Measurements from ENCODE around the gene PPP2R1A. TPM values are rescaled to one million over a fixed set of nuclear protein-coding genes. Genes with fewer than 3 reads are reported as not detected.

The PPP2R1A gene
- total RNA-seq, 1 experiment from 2014 or later = 291 TPM

DNA sequence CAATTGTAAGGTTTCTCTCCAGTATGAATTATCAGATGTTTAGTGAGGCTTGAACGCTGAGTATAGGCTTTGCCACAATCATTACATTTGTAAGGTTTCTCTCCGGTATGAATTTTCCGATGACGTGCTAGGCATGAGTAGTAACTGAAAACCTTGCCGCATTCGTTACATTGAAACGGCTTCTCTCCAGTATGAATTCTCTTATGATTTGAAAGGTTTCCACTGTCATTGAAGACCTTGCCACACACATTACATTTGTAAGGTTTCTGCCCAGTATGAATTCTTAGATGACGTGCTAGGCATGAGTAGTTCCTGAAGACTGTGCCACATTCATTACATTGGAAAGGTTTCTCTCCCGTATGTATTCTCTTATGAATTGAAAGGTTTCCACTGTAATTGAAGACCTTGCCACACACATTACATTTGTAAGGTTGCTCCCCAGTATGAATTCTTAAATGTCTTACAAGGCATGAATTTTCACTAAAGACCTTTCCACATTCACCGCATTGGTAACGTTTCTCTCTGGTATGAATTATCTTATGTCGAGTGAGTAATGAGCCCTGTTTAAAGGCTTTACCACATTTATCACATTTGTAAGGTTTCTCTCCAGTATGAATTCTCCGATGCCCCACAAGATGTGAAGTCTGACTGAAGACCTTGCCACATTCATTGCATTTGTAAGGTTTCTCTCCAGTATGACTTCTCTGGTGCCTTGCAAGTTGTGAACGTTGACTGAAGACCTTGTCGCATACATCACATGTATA, 34.1 kb upstream of the PPP2R1A start:
- no peak overlapping the region for H3K27ac Mint-ChIP-seq (ENCODE audit: unreplicated experiment)
- no peak overlapping the region for H3K4me3 Mint-ChIP-seq (ENCODE audit: low read depth, unreplicated experiment)
- CTCF ChIA-PET = no interaction called here
- BruUV-seq (replicated peaks) = no TSS peak
- no peak for DNase-seq
- TF ChIP-seq, protein P1, sequence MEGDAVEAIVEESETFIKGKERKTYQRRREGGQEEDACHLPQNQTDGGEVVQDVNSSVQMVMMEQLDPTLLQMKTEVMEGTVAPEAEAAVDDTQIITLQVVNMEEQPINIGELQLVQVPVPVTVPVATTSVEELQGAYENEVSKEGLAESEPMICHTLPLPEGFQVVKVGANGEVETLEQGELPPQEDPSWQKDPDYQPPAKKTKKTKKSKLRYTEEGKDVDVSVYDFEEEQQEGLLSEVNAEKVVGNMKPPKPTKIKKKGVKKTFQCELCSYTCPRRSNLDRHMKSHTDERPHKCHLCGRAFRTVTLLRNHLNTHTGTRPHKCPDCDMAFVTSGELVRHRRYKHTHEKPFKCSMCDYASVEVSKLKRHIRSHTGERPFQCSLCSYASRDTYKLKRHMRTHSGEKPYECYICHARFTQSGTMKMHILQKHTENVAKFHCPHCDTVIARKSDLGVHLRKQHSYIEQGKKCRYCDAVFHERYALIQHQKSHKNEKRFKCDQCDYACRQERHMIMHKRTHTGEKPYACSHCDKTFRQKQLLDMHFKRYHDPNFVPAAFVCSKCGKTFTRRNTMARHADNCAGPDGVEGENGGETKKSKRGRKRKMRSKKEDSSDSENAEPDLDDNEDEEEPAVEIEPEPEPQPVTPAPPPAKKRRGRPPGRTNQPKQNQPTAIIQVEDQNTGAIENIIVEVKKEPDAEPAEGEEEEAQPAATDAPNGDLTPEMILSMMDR (IDR thresholded peaks at IDR 0.05; ENCODE audit: unreplicated experiment) = no peak
- intact Hi-C loops (cut with micrococcal nuclease; ENCODE audit: unreplicated experiment) = no loop called here
- H3K27me3 Mint-ChIP-seq (ENCODE audit: unreplicated experiment) = no peaks in the 10 kb centered on the region
- H3K4me1 Mint-ChIP-seq (ENCODE audit: low read depth, unreplicated experiment) = no peaks in the 10 kb centered on the region
- H3K36me3 Mint-ChIP-seq (ENCODE audit: insufficient read depth, unreplicated experiment) = peaks cover 6% of the 10 kb centered on the region
- peaks cover 39% of the 10 kb centered on the region for H3K9me3 Mint-ChIP-seq (ENCODE audit: low read depth, unreplicated experiment)

DNA sequence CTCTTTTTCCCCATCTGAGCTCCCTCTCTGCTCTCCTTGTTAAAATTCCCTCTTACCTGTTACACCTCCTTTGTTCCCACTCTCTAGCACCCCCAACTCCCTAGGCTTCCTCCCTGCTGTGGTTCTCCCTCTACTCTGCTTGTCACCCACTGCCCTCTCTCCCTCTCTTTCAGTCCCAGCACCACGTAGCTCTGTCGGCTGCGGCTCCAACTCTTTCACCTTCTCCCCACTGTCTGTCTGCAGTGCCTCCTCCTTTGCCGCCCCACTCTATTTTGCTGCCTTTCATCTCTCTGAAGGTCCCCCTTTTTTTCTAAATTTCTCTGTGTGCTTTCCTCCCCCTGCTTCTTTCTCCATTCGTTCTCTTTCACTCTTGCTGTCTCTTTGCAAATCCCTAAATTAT, 19.5 kb upstream of the PPP2R1A start:
- intact Hi-C loops (cut with micrococcal nuclease; ENCODE audit: unreplicated experiment) = loop anchor here (2.0 kb wide), 1 partner anchor 18 kb away; no protein-coding TSS in a partner anchor
- H3K36me3 Mint-ChIP-seq (ENCODE audit: insufficient read depth, unreplicated experiment) = peaks cover 23% of the 10 kb centered on the region
- peak overlapping the region; percentile 85 for H3K4me3 Mint-ChIP-seq (ENCODE audit: low read depth, unreplicated experiment)
- no peak for DNase-seq
- peak overlapping the region; percentile 94 for H3K27ac Mint-ChIP-seq (ENCODE audit: unreplicated experiment)
- no peaks in the 10 kb centered on the region for H3K27me3 Mint-ChIP-seq (ENCODE audit: unreplicated experiment)
- H3K4me1 Mint-ChIP-seq (ENCODE audit: low read depth, unreplicated experiment) = peaks cover 12% of the 10 kb centered on the region
- CTCF ChIA-PET = interaction anchor here (0.6 kb wide), 1 partner anchor 9 kb away, joined by 4 read pairs; no protein-coding TSS in a partner anchor
- H3K9me3 Mint-ChIP-seq (ENCODE audit: low read depth, unreplicated experiment) = peaks cover 10% of the 10 kb centered on the region
- BruUV-seq (replicated peaks) = no TSS peak
- TF ChIP-seq, protein P1 (IDR thresholded peaks at IDR 0.05; ENCODE audit: unreplicated experiment) = no peak

DNA sequence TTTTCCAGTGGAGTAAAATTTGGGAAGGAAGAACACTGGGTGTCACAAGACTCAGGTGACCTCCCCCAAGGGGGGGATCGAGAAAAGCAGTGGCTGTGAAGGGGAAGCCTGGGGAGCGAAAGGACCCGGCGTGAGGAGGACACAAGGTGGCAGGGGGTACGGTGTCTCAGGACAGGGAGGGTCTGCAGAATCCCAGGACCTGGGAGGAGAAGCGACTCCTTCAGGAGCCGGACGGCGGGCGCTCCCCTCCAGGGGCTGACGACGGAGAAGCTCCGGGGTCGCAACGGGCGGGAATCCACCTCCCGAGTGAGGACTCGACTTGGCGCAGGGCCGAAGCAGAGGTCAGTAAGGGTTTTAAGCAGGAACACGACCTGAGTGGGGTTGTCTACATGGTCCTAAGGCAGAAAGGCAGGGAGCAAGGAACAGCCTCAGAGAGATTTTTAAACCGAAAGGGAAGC, 19.0 kb upstream of the PPP2R1A start:
- Mint-ChIP-seq H3K9me3 (ENCODE audit: low read depth, unreplicated experiment) (peaks cover 10% of the 10 kb centered on the region), H3K4me1 (ENCODE audit: low read depth, unreplicated experiment) (peaks cover 12% of the 10 kb centered on the region), H3K36me3 (ENCODE audit: insufficient read depth, unreplicated experiment) (peaks cover 23% of the 10 kb centered on the region), H3K27me3 (ENCODE audit: unreplicated experiment) (no peaks in the 10 kb centered on the region), H3K4me3 (ENCODE audit: low read depth, unreplicated experiment) (peak overlapping the region; percentile 85), H3K27ac (ENCODE audit: unreplicated experiment) (peak overlapping the region; percentile 94)
- DNase-seq = peak; percentile 21
- intact Hi-C loops (cut with micrococcal nuclease; ENCODE audit: unreplicated experiment) = loop anchor here (1.0 to 2.0 kb wide), 2 partner anchors 18 to 32 kb away; partner anchors contain the start of gene ZNF616
- TF ChIP-seq, protein P1 (IDR thresholded peaks at IDR 0.05; ENCODE audit: unreplicated experiment) = no peak
- TSS peak; percentile 77 for BruUV-seq (replicated peaks)
- CTCF ChIA-PET = interaction anchor here (0.8 kb wide), 1 partner anchor 19 kb away, joined by 3 read pairs; the partner anchor contains the start of gene PPP2R1A

DNA sequence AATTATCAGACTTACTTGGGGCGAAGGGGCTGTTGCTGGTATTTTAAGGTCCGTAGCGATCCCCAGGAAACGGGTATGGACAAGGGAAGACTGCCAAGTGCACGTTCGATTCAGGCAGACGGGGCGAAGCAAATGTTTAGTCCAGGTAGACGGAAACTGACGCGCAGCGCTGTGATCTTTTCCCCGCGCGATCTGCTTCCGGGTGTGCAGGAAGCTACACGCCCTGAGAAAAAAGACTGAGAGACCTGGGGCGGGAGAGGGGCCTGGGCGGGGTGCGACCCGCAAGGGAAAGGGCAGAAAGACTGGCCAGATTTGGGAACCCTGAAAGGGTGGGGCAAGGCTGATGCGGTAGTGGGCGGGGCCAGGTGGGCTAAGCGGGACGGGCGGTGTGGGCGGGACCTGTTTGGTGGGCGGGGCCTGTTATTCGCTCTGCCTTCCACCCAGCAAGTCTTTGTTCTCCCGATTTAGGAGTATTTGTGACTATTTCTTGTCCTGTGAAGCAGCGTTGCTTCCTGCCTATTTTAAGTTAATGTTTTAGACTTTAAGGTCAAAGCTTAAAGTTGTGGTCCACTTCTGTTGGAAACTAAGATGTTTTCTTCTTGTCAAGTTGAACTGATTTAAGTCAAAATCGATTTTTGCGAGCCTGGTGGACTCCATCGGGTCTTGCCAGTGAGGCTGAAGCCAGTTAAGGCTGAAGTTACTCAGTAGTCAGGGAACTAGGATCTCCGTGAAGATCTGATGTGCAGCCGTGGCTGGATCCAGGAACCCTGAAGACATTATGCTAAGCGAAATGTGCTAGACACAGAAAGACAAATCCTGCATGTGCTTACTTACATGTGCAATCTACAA, 18.3 kb upstream of the PPP2R1A start, which contains the start of gene ZNF836:
Gene ZNF836 (minus strand): TSS at position 301 of the 849 bp plus-strand sequence. CDS start 3,549 bp downstream, outside the sequence.
- no peaks in the 10 kb centered on the region for H3K27me3 Mint-ChIP-seq (ENCODE audit: unreplicated experiment)
- TF ChIP-seq, protein P1 (IDR thresholded peaks at IDR 0.05; ENCODE audit: unreplicated experiment) = no peak
- CTCF ChIA-PET = interaction anchor here (0.8 kb wide), 1 partner anchor 18 kb away, joined by 3 read pairs; the partner anchor contains the start of gene PPP2R1A

More for the DNA sequence above, 18.3 kb upstream of the PPP2R1A start, which contains the start of gene ZNF836:
- H3K27ac Mint-ChIP-seq (ENCODE audit: unreplicated experiment) = peak within 1 kb of the TSS; percentile 94
- DNase-seq = peak; percentile 91
- H3K36me3 Mint-ChIP-seq (ENCODE audit: insufficient read depth, unreplicated experiment) = peaks cover 23% of the 10 kb centered on the region
- intact Hi-C loops (cut with micrococcal nuclease; ENCODE audit: unreplicated experiment) = loop anchor here (1.0 to 2.0 kb wide), 2 partner anchors 17 to 32 kb away; partner anchors contain the start of gene ZNF616
- H3K4me1 Mint-ChIP-seq (ENCODE audit: low read depth, unreplicated experiment) = peaks cover 12% of the 10 kb centered on the region
- H3K9me3 Mint-ChIP-seq (ENCODE audit: low read depth, unreplicated experiment) = peaks cover 12% of the 10 kb centered on the region
- peak within 1 kb of the TSS; percentile 85 for H3K4me3 Mint-ChIP-seq (ENCODE audit: low read depth, unreplicated experiment)
- BruUV-seq (replicated peaks) = no TSS peak

Data from Calu3 (cell line).